HG02759 (cell line): ENCODE results near the gene RPL12.

Source experiments
- ATAC-seq: cut with Tn5 transposase; IDR thresholded peaks from one replicate; pipeline ENCODE4 v1.9.1; 2021; ENCODE audit warnings: mild to moderate bottlenecking, moderate library complexity; ENCODE audit not compliant: unreplicated experiment

RPL12 gene

GRCh38 chr9:127450830-127451607 lies at the start of gene RPL12, which contains the start of gene LRSAM1:
RPL12 (minus strand) TSS chr9:127451406; CDS start chr9:127451317, 89 bp downstream.
LRSAM1 (plus strand) TSS chr9:127451510; CDS start chr9:127454528, 3,018 bp downstream.
- ATAC-seq = peak; percentile 63

- no peak for ATAC-seq
These were observed 49.7 kb upstream of the RPL12 start for GRCh38 chr9:127500862-127501261.

GRCh38 chr9:127500399-127500798 lies 49.2 kb upstream of the RPL12 start:
- ATAC-seq = no peak

- no peak for ATAC-seq
These were observed 47.1 kb upstream of the RPL12 start for GRCh38 chr9:127498298-127498697.

GRCh38 chr9:127497656-127498290 lies 46.6 kb upstream of the RPL12 start:
- ATAC-seq = no peak

- no peak for ATAC-seq
These were observed 45.8 kb upstream of the RPL12 start for GRCh38 chr9:127496974-127497373.

- no peak for ATAC-seq
These were observed 44.8 kb upstream of the RPL12 start for GRCh38 chr9:127495884-127496555.

GRCh38 chr9:127494304-127494702 lies 43.1 kb upstream of the RPL12 start:
- no peak for ATAC-seq

GRCh38 chr9:127493592-127494303 lies 42.5 kb upstream of the RPL12 start:
- no peak for ATAC-seq

- no peak for ATAC-seq
These were observed 41.4 kb upstream of the RPL12 start for GRCh38 chr9:127492616-127493015.

- no peak for ATAC-seq
These were observed 40.3 kb upstream of the RPL12 start for GRCh38 chr9:127491516-127491915.

- ATAC-seq = no peak
These were observed 39.5 kb upstream of the RPL12 start for GRCh38 chr9:127490535-127491230.

GRCh38 chr9:127489471-127490115 lies 38.4 kb upstream of the RPL12 start:
- no peak for ATAC-seq

- ATAC-seq = no peak
These were observed 37.7 kb upstream of the RPL12 start for GRCh38 chr9:127488946-127489345.

- no peak for ATAC-seq
These were observed 34.8 kb upstream of the RPL12 start for GRCh38 chr9:127485995-127486394.

GRCh38 chr9:127482662-127483061 lies 31.5 kb upstream of the RPL12 start:
- ATAC-seq = no peak

GRCh38 chr9:127479507-127480081 lies 28.4 kb upstream of the RPL12 start:
- ATAC-seq = no peak

- ATAC-seq = no peak
These were observed 23.4 kb upstream of the RPL12 start for GRCh38 chr9:127474592-127474991.

GRCh38 chr9:127473932-127474331 lies 22.7 kb upstream of the RPL12 start:
- no peak for ATAC-seq

- ATAC-seq = no peak
These were observed 22.3 kb upstream of the RPL12 start for GRCh38 chr9:127473501-127473900.
